Uterus (tissue), 2 donors: ENCODE results near the gene SPAG8.

Experiments
- CTCF ChIP-seq, 4 experiments: fragments of 200-600 bp in 2 of 4; fragments of 450-650 bp in 2 of 4; sonication (generic) in 2 of 4; IDR thresholded peaks; one replicate each; pipeline ENCODE4 v1.5.1; 2016 to 2019; ENCODE audit warnings: antibody characterized with exemption in 4 of 4, mild to moderate bottlenecking in 2 of 4, moderate library complexity in 1 of 4
- POLR2A ChIP-seq, 2 donors: fragments of 450-650 bp; IDR thresholded peaks; one replicate each; pipeline ENCODE4 v1.6.1; 2016; ENCODE audit warnings: antibody characterized with exemption in 2 of 2, mild to moderate bottlenecking in 1 of 2, moderate library complexity in 1 of 2

- TF ChIP-seq CTCF (IDR thresholded peaks at IDR 0.05) (no peak), POLR2A (IDR thresholded peaks at IDR 0.05) (no peak)
Measured at GRCh38 chr9:35820076-35820475, 8.0 kb upstream of the SPAG8 start.
